GM19025 (cell line): Measurements from ENCODE around the gene HIVEP3.
A peak's percentile ranks its signal among the peaks of the same experiment; 100 is the strongest.

Experiments used
- ATAC-seq: cut with Tn5 transposase; IDR thresholded peaks from one replicate; pipeline ENCODE4 v1.9.1; 2021; ENCODE audit warnings: mild to moderate bottlenecking, low read depth, moderate library complexity; ENCODE audit not compliant: unreplicated experiment

Gene HIVEP3

GRCh38 chr1:41740058-41740457 is 178.7 kb downstream of the HIVEP3 start:
- ATAC-seq = no peak

DNA sequence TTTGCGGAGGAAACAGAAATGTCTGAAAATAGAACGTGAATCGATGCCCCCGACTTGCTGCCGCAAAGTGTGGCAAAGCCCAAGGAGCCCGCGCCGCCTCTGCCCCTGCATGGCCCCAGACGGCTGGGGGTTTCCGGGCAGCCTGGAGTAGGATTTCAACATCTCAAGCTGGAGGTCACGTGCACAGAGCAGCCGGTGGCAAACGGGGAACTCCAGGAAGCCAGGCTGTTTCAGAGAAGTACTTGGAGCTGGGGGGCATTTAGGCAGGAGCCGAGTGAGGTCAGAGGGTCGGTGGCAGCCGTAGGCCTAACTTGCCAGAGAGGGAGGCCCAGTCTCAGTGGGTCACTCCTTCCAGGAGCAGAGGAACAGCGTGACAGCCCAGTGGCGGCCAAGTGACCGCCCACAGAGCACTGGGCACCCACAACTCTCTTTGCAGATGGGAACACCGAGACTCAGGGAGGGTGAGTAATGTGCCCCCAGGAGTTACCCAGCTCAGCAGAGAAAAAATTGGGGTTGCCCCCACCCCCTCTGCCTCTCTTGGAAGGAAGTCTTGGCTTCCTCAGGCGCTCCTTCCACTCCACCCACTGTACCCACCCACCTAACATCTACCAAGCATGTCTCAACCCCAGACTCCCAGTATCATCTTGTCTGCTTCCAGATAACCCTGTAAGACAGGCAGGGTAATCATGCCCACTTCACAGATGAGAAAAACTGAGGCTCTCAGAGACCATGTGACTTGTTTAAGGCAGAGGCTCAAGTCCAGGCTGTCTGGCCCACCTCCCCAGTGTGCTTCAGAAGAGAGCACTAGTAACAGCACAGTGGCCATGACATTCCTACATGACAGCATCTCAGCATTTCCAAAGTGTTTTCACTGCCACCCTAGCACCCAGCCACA is 179.4 kb downstream of the HIVEP3 start:
- ATAC-seq = peak; percentile 59

- no peak for ATAC-seq
Observed at GRCh38 chr1:41738475-41738874, 180.2 kb downstream of the HIVEP3 start.

DNA sequence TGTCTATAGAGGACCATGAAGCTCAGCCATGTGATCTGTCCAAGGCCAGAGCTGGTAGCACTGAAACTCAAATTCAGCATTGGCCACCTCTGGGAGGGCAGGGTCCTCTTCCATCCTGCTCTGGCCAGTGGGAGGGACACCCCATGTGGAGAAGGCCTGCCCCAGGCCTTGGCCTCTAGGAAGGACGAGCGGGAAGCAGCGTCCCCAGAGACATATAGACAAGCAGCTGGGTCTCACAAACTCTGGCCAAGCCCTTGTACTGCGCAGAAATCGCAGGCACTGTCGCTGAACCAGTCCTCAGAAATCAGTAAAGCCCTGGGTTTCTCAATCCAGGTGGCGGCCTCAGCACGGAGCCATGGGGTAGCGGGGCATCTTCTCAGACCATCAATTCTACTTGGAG is 180.7 kb downstream of the HIVEP3 start:
- ATAC-seq = no peak

- no peak for ATAC-seq
Observed at GRCh38 chr1:41735631-41736260, 183.0 kb downstream of the HIVEP3 start.

DNA sequence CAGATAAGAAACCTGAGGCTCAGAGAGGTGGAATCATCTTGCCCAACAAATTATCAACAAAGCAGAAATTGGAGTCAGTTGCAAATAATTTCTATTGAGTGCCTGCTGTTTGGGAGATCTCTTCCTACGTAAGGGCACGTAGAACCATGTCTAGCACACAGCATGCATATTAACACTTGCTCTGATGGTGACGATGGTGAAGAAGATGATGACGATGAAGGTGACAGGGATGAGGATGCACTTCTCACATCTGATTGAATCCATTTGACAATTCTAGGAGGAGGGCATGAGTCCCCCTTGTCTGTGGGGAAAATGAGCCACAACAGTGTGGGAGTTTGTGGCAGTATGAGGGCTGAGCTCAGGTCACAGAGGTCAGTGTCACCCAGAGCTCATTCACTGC is 183.6 kb downstream of the HIVEP3 start:
- no peak for ATAC-seq

DNA sequence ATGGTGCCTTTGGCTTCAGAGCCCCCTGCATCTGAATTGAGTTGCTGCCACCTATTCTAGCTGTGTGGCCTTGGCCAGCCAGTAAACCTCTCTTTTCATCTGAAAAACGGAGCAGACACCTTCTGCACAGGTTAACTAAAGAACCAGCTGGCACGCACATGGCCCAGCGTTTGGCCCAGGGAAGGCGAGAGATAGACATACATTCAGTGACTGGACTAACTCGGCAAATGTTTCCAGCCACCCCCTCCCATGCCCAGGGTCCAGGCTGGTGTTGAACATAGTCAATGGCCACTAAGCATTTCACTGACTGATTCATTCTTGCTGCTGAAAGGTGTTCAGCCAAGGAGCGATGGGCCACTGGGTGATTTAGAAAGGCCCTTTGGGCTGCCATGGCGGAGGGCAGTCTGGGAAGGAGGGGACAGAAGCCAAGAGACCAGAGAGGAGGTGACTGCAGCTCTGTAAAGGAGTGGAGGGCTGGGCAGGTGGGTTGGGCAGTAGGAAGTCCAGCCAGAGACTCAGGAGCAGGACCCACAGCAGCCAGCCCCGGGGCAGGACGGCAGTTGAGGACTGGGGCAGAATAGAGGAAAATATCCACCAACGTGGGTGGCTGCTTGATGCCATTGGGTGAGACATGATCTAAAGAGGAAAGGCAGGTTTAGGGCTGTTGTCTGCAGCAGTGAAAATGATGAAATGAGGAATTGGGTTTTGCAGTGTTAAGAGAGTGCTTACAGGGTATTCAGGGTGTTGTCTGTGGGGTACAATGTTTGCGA is 184.3 kb downstream of the HIVEP3 start:
- ATAC-seq = no peak

DNA sequence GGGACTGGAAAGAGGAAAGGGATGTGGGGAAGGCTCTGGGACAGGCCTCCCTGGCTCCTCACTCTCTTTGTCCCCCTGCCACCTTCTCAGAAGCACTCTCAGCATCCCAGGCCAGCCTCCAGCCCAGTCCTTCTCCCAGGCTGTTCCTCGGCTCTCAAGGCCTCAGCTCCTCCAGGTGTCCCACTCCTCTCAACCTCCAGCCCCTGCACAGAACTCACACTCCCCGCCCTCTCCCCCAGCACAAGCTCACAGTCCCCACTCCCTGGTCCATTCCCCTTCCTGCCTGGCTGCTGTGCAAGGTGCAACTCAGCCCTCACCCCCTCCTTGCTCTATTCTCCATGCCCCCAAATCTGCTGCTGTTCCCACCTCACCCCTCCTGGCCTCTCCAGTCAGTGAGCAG is 185.0 kb downstream of the HIVEP3 start:
- no peak for ATAC-seq

GRCh38 chr1:41733021-41733420 is 185.7 kb downstream of the HIVEP3 start:
- ATAC-seq = no peak

- no peak for ATAC-seq
Observed at GRCh38 chr1:41731516-41732030, 187.1 kb downstream of the HIVEP3 start.

GRCh38 chr1:41730806-41731205 is 187.9 kb downstream of the HIVEP3 start:
- ATAC-seq = no peak

DNA sequence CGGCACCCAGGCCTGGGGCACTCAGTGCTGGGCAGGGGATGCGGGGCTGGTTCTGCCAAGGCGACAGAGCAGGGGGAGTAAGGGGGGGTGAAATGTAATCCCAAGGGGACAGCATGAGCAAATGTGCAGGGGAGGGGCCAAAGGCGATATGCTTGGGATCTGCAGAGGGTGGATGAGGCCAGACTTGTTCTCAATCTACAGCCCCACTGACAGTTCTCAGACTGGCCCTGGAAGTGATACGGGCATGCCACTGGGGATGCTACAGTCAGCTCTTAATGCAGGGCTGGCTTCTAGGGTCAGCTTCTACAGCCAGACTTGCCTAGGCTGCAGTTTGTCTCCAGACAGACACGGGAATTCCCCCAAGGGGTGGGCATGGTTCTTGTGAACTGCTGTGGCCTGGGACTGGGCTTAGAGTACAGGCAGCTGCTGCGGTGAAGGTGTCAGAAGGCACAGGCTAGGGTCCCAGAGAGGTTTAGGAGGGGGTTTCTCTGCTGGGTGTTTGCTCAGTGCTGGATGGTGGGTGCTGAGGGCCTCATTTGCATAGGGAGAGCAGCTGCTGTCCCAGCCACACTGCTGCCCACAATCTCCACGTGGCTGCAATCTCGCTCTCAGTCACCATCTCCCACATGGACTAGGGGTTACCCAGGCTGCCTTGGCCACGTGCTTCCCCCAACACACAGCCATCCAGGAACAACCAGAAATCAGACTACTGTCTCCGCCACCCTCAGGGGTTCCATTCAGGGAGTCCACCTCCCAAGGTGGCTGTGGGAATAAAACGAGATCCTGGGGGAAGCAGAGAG is 190.1 kb downstream of the HIVEP3 start:
- peak; percentile 84 for ATAC-seq

GRCh38 chr1:41727749-41728115 is 191.0 kb downstream of the HIVEP3 start:
- no peak for ATAC-seq

DNA sequence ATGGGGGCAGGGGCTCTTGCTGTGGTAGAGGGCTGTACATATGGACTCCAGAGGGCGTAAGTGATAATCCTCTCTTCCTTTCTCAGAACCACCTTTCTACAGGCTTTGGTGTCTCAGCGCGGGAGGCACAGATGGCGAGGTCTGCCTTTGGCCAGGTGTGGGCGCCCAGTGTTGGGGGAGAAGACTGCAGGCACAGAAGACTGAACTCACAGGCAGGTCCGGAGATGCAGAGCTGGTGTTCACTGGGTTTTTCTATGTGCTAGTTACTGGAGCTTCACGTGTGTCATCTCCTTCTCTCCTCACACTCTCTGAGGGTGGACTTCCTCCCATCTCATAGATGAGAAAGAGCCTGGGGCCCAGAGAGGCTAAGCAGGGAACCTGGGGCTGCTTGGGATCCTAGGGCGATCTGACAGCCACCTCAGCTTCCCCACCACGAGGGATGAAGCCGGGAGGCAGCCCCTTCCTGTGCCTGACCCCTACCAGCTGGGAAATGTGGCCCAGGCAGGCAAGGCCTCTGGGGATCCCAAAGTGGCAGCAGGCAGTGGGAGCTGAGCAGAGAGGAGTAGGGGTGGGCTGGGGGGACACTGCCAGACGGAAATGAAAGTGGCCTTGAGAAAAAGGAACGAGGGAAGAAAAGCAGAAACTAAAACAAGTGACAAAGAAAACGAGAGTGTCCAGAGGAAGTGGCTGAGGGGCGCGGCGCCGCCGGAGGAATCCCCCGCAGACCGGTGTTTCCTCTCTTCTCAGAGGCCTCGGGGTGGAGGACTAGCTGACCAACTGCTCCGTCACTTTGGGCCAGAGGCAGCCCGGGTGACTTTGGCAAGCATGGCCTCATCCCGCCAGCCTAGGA is 191.6 kb downstream of the HIVEP3 start:
- ATAC-seq = no peak

GRCh38 chr1:41726292-41726691 is 192.4 kb downstream of the HIVEP3 start:
- no peak for ATAC-seq

- ATAC-seq = no peak
Observed at GRCh38 chr1:41724926-41725325, 193.8 kb downstream of the HIVEP3 start.

DNA sequence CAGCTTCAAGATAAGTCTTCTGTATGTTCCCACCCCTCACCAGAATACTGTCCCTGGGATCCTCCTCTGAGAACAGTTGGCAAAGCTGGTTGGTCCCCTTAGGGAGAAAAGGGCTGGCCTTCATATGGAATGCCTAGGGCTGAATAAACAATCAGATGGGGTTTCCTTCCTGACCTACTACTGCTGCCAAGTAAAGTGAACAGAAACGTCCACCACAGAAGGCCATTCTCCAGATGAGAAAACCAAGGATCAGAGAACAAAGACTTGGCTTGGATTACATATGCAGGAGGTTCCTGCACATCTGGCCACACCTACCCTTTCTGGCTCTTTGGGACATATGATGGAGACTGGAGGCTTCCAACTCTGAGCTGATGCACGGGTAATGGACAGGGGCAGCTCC is 194.5 kb downstream of the HIVEP3 start:
- no peak for ATAC-seq

GRCh38 chr1:41723786-41724185 is 194.9 kb downstream of the HIVEP3 start:
- ATAC-seq = no peak

- ATAC-seq = no peak
Observed at GRCh38 chr1:41722184-41722583, 196.5 kb downstream of the HIVEP3 start.
